ENCODE data around the gene MAJIN. TPM values are rescaled to one million over a fixed set of nuclear protein-coding genes. Genes with fewer than 3 reads are reported as not detected.

MAJIN gene
- total and polyA plus RNA-seq, 10 of the 15 experiments (the other 5 are each of a cell fraction or from before 2014, with no cell fraction given): 0.10 TPM; not detected in 9

- TF ChIP-seq RB1 (IDR thresholded peaks at IDR 0.05; ENCODE audit: borderline replicate concordance): peak; percentile 72; the same call in 1 of the 2 replicates
- TF ChIP-seq TAF1 (IDR thresholded peaks at IDR 0.05; ENCODE audit: borderline replicate concordance, low read depth, low read length): peak; percentile 37; the same call in 1 of the 2 replicates
- TF ChIP-seq DPF2 (IDR thresholded peaks at IDR 0.05): peak; percentile 78
- peak; percentile 82 for TF ChIP-seq YY1 (IDR thresholded peaks at IDR 0.05; ENCODE audit: low read depth, low read length)
- peak; percentile 46; the same call in 1 of the 2 replicates for TF ChIP-seq ELK1 (IDR thresholded peaks at IDR 0.05; ENCODE audit: low read depth, low read length)
- no peak for TF ChIP-seq MTA3 (IDR thresholded peaks at IDR 0.05; ENCODE audit: borderline replicate concordance, low read length)
- TF ChIP-seq ZNF207 (IDR thresholded peaks at IDR 0.05; ENCODE audit: borderline replicate concordance): no peak; the same call in 1 of the 2 replicates
- TF ChIP-seq ZSCAN29 (IDR thresholded peaks at IDR 0.05): no peak
- no peak for TF ChIP-seq FOXM1 (IDR thresholded peaks at IDR 0.05; ENCODE audit: low read depth, low read length)
- peak; percentile 73 for TF ChIP-seq PAX5 (IDR thresholded peaks at IDR 0.05; ENCODE audit: borderline replicate concordance, low read depth, low read length)
- no peak for TF ChIP-seq BCL11A (IDR thresholded peaks at IDR 0.05; ENCODE audit: low read depth, low read length)
- TF ChIP-seq MEF2A (IDR thresholded peaks at IDR 0.05; ENCODE audit: insufficient read depth, low read depth, low read length): no peak
- TF ChIP-seq IRF3 (IDR thresholded peaks at IDR 0.05): no peak
- peak; percentile 86 for TF ChIP-seq TCF12 (IDR thresholded peaks at IDR 0.05; ENCODE audit: low read depth, low read length)
- no peak for TF ChIP-seq HSF1 (IDR thresholded peaks at IDR 0.05; ENCODE audit: low read depth, low read length)
- no peak for TF ChIP-seq HDAC2 (IDR thresholded peaks at IDR 0.05)
- TF ChIP-seq ATF7 (IDR thresholded peaks at IDR 0.05; ENCODE audit: low read depth): peak; percentile 98
- TF ChIP-seq JUNB (IDR thresholded peaks at IDR 0.05): peak; percentile 44
- TF ChIP-seq EED (IDR thresholded peaks at IDR 0.05; ENCODE audit: low read depth): no peak
- TF ChIP-seq FOXK2 (IDR thresholded peaks at IDR 0.05): no peak
- no peak for TF ChIP-seq STAT1 (conservative IDR thresholded peaks at IDR 0.05)
- TF ChIP-seq MEF2B (IDR thresholded peaks at IDR 0.05; ENCODE audit: partially characterized antibody, poor library complexity, severe bottlenecking): no peak
- no peak for TF ChIP-seq EGR1 (IDR thresholded peaks at IDR 0.05; ENCODE audit: borderline replicate concordance in 1 of 2, low read depth in 2 of 2, low read length in 2 of 2)
- TF ChIP-seq NR2F1 (conservative IDR thresholded peaks at IDR 0.05): peak; percentile 52
- TF ChIP-seq TARDBP (IDR thresholded peaks at IDR 0.05; ENCODE audit: borderline replicate concordance): peak; percentile 96
- TF ChIP-seq NBN (IDR thresholded peaks at IDR 0.05): peak; percentile 84; the same call in 1 of the 2 replicates
- TF ChIP-seq NFYB (IDR thresholded peaks at IDR 0.05; ENCODE audit: insufficient read depth, low read depth, low read length): 0 out of 2 replicates have a peak, but pooled peaks have one; percentile 14
- no peak for TF ChIP-seq ZBED1 (IDR thresholded peaks at IDR 0.05; ENCODE audit: borderline replicate concordance)
- no peak for TF ChIP-seq IKZF2 (IDR thresholded peaks at IDR 0.05)
- TF ChIP-seq SPI1 (IDR thresholded peaks at IDR 0.05; ENCODE audit: borderline replicate concordance, insufficient read depth, low read depth, low read length): no peak
- TF ChIP-seq SREBF2 (IDR thresholded peaks at IDR 0.05; ENCODE audit: low read length): no peak
Observed at GRCh38 chr11:64923944-64924909, 47.7 kb downstream of the MAJIN start, which contains the start of gene PPP2R5B (continued).
